Vein endothelial cell (primary cell): Measurements from ENCODE around the gene ADAT2. TPM values are rescaled to one million over a fixed set of nuclear protein-coding genes. Genes with fewer than 3 reads are reported as not detected.
A peak's percentile ranks its signal among the peaks of the same experiment; 100 is the strongest.

Experiments used
- small RNA-seq: library from RNA; depleted of rRNA; stranded (forward); fragments of <200 nt; gene quantifications from one replicate; pipeline ENCODE3, GENCODE V24; 2012
- total RNA-seq: library from RNA; depleted of rRNA; stranded (reverse); fragments of >200 nt; gene quantifications from 2 replicates; pipeline ENCODE4 v1.2.3, GENCODE V29; 2012

Gene ADAT2
- 5.2 and 5.5 TPM in 2 replicates for total RNA-seq

GRCh38 chr6:143450453-143451371, at the start of gene ADAT2, which contains the start of gene PEX3:
Gene ADAT2, minus strand, starts transcription at chr6:143450695. Its CDS starts 37 bp downstream, at chr6:143450658.
Gene PEX3, plus strand, starts transcription at chr6:143450805. Its CDS starts 238 bp downstream, at chr6:143451043.

Small RNA genes within 50 kb of the gene (small RNA-seq; reads per million reads assigned to genes)
- 0.56 reads per million, percentile 35 among the genes with 10 or more reads in this experiment for gene RNA5SP221

Other genes starting within 250 kb of the ADAT2 start
- 14.0 and 15.9 TPM in 2 replicates for gene PEX3, start 110 bp upstream of the ADAT2 start, total RNA-seq
- 33.6 and 44.4 TPM in 2 replicates for gene FUCA2, start 61.0 kb upstream of the ADAT2 start, total RNA-seq
- 243 and 313 TPM in 2 replicates for gene PHACTR2, start 227.3 kb upstream of the ADAT2 start, total RNA-seq